ENCODE measurements around the gene UBL4A.

GRCh38 chrX:154435171-154435733 lies 51.2 kb downstream of the UBL4A start:
- TF ChIP-seq ZNF274 (IDR thresholded peaks at IDR 0.05; ENCODE audit: low read depth, low read length) = no peak
- TF ChIP-seq EZH2 (IDR thresholded peaks at IDR 0.05) = no peak
- no peak for TF ChIP-seq CTCF (IDR thresholded peaks at IDR 0.05 in 2 of 3, conservative IDR thresholded peaks at IDR 0.05 in 1 of 3; ENCODE audit: borderline replicate concordance in 1 of 3, insufficient read depth in 1 of 3, low read depth in 2 of 3, low read length in 2 of 3)
- TF ChIP-seq POLR2A (IDR thresholded peaks at IDR 0.05; ENCODE audit: borderline replicate concordance, extremely low read depth, insufficient read depth, insufficient read length) = no peak
- TF ChIP-seq MAX (IDR thresholded peaks at IDR 0.05) = no peak
- no peak for TF ChIP-seq TCF7L2 (IDR thresholded peaks at IDR 0.05; ENCODE audit: borderline replicate concordance, extremely low read depth, insufficient read depth, insufficient read length)
